ENCODE data around the gene PSD2. TPM values are rescaled to one million over a fixed set of nuclear protein-coding genes. Genes with fewer than 3 reads are reported as not detected.

Gene PSD2
- total and polyA plus RNA-seq, 2 of the 13 experiments (the other 11 are each of a cell fraction or from before 2014, with no cell fraction given): 0.07 TPM; not detected in 1

DNA sequence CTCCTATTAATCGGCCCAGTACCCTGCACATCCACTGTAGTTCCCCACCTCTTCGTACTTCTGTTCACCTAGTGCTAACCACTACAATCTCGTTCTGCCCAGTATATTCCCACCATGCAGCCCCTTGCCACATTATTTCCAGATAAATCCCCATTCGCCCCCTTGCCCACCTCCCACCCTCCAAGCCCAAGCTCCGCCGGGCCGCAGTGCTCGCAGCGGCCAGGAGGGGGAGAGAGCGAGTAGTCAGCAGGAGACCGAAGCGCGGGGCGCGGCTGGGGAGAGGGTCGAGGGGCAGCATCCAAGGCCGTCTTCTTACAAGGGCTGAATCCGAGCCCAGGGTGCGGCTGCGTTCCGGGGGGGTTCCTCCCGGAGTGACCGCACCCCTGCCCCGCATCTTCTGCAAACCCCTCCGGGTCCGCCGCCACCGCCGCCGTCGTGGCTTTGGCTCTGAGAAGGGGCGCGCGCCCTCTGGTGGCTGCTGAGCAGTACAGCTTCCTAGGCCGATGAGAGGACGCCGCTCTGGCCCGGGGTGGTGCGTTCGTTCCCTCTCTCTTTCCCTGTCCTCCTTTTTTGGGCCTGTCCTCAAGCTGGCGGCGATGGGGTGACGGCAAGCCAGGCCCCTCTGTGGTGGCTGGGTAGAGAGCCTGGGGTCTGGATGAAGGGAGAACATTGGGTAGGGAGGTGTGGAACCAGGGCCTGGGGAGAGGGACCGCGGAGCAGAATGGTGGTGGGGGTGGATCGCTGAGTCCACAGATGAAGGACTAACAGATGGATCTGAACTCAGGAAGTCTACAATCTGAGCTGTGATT lies 30.0 kb upstream of the PSD2 start (continued):
- TF ChIP-seq, protein P1, sequence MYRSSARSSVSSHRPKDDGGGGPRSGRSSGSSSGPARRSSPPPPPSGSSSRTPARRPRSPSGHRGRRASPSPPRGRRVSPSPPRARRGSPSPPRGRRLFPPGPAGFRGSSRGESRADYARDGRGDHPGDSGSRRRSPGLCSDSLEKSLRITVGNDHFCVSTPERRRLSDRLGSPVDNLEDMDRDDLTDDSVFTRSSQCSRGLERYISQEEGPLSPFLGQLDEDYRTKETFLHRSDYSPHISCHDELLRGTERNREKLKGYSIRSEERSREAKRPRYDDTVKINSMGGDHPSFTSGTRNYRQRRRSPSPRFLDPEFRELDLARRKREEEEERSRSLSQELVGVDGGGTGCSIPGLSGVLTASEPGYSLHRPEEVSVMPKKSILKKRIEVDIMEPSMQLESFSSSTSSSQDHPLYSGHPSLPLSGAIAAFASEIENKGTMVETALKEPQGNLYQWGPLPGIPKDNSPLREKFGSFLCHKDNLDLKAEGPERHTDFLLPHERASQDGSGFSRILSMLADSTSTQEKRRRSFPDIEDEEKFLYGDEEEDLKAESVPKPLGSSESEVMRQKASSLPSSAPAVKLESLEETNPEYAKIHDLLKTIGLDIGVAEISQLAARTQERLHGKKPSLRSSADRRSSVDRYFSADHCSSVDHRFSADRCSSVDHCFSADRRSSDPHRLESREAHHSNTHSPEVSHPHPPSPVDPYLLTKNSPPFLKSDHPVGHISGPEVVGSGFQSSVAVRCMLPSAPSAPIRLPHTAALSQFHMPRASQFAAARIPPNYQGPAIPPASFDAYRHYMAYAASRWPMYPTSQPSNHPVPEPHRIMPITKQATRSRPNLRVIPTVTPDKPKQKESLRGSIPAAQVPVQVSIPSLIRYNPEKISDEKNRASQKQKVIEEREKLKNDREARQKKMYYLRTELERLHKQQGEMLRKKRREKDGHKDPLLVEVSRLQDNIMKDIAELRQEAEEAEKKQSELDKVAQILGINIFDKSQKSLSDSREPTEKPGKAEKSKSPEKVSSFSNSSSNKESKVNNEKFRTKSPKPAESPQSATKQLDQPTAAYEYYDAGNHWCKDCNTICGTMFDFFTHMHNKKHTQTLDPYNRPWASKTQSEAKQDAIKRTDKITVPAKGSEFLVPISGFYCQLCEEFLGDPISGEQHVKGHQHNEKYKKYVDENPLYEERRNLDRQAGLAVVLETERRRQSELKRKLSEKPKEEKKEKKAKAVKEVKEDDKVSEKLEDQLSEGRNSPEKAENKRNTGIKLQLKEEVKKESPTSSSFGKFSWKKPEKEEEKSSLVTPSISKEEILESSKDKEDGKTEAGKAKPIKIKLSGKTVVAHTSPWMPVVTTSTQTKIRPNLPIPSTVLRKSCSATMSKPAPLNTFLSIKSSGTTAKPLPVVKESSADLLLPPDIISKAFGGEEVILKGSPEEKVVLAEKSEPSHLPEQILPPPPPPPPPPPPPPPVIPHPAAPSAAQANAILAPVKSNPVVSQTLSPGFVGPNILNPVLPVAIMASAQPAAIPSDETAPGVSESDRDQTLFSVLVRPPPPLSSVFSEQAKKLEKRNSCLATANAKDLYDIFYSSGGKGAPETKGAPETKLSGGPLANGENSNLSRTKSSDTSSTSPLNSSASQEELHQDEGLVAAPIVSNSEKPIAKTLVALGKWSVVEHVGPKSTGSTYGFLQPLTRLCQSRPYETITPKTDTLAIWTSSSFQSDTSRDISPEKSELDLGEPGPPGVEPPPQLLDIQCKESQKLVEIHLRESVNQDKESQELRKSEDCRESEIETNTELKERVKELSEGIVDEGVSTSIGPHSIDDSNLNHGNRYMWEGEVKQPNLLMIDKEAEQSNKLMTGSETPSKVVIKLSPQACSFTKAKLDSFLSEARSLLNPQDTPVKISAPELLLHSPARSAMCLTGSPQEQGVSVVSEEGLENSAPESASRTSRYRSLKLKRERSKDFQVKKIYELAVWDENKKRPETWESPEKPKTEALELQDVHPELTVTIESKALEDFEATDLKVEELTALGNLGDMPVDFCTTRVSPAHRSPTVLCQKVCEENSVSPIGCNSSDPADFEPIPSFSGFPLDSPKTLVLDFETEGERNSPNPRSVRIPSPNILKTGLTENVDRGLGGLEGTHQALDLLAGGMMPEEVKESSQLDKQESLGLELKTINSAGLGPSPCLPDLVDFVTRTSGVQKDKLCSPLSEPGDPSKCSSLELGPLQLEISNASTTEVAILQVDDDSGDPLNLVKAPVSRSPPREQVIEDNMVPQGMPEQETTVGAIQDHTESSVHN (CRISPR knock-in tag; IDR thresholded peaks at IDR 0.05): no peak
- TF ChIP-seq, protein P2, sequence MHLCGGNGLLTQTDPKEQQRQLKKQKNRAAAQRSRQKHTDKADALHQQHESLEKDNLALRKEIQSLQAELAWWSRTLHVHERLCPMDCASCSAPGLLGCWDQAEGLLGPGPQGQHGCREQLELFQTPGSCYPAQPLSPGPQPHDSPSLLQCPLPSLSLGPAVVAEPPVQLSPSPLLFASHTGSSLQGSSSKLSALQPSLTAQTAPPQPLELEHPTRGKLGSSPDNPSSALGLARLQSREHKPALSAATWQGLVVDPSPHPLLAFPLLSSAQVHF (CRISPR knock-in tag; IDR thresholded peaks at IDR 0.05): no peak
- no peak for TF ChIP-seq CBX1 (IDR thresholded peaks at IDR 0.05; ENCODE audit: low read depth)
- no peak for TF ChIP-seq ZNF660 (CRISPR knock-in tag; IDR thresholded peaks at IDR 0.05; ENCODE audit: borderline replicate concordance, low read depth)
- TF ChIP-seq SP2 (CRISPR knock-in tag; IDR thresholded peaks at IDR 0.05): no peak
- TF ChIP-seq, protein P3, sequence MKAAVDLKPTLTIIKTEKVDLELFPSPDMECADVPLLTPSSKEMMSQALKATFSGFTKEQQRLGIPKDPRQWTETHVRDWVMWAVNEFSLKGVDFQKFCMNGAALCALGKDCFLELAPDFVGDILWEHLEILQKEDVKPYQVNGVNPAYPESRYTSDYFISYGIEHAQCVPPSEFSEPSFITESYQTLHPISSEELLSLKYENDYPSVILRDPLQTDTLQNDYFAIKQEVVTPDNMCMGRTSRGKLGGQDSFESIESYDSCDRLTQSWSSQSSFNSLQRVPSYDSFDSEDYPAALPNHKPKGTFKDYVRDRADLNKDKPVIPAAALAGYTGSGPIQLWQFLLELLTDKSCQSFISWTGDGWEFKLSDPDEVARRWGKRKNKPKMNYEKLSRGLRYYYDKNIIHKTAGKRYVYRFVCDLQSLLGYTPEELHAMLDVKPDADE (CRISPR knock-in tag; IDR thresholded peaks at IDR 0.05): no peak
- no peak for TF ChIP-seq HNF4G (IDR thresholded peaks at IDR 0.05; ENCODE audit: borderline replicate concordance, low read depth, low read length)
- TF ChIP-seq HNF4G (CRISPR knock-in tag; IDR thresholded peaks at IDR 0.05; ENCODE audit: borderline replicate concordance, low read depth): no peak; the same call in 1 of the 2 replicates
- TF ChIP-seq NCOA5 (CRISPR knock-in tag; IDR thresholded peaks at IDR 0.05): no peak
- no peak for TF ChIP-seq POLR2AphosphoS5 (IDR thresholded peaks at IDR 0.05; ENCODE audit: low read depth, low read length)
- TF ChIP-seq CENPX (CRISPR knock-in tag; IDR thresholded peaks at IDR 0.05): no peak
- no peak for TF ChIP-seq ZNF75D (CRISPR knock-in tag; IDR thresholded peaks at IDR 0.05; ENCODE audit: borderline replicate concordance)
- peak; percentile 23; the same call in 1 of the 2 replicates for TF ChIP-seq AHR (CRISPR knock-in tag; IDR thresholded peaks at IDR 0.05)
- TF ChIP-seq, protein P4, sequence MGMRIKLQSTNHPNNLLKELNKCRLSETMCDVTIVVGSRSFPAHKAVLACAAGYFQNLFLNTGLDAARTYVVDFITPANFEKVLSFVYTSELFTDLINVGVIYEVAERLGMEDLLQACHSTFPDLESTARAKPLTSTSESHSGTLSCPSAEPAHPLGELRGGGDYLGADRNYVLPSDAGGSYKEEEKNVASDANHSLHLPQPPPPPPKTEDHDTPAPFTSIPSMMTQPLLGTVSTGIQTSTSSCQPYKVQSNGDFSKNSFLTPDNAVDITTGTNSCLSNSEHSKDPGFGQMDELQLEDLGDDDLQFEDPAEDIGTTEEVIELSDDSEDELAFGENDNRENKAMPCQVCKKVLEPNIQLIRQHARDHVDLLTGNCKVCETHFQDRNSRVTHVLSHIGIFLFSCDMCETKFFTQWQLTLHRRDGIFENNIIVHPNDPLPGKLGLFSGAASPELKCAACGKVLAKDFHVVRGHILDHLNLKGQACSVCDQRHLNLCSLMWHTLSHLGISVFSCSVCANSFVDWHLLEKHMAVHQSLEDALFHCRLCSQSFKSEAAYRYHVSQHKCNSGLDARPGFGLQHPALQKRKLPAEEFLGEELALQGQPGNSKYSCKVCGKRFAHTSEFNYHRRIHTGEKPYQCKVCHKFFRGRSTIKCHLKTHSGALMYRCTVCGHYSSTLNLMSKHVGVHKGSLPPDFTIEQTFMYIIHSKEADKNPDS (CRISPR knock-in tag; IDR thresholded peaks at IDR 0.05): no peak
- TF ChIP-seq ZFP90 (CRISPR knock-in tag; IDR thresholded peaks at IDR 0.05; ENCODE audit: borderline replicate concordance): 0 out of 2 replicates have a peak, but pooled peaks have one; percentile 76

Data from HepG2 (cell line).